ENCODE data around the gene KIAA0930.

DNA sequence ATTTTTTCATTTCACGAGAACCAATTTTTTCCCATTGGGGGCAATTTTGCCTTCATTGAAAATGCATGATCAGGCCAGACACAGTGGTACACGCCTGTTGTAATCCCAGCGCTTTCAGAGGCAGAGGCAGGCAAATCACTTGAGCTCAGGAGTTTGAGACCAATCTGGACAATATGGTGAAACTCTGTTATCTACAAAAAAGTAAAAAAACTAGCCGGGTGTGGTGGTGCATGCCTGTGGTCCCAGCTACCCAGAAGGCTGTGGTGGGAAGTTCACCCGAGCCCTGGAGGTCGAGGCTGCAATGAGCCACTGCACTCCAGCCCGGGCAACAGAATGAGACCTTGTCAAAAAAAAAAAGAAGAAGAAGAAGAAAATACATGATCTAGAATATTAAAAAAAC is 24.8 kb upstream of the KIAA0930 start:
- TF ChIP-seq RAD21 (IDR thresholded peaks at IDR 0.05; ENCODE audit: low read depth), result no peak
- TF ChIP-seq REST (IDR thresholded peaks at IDR 0.05; ENCODE audit: low read depth), result no peak
- TF ChIP-seq ZBTB7A (IDR thresholded peaks at IDR 0.05; ENCODE audit: low read depth), result no peak
- TF ChIP-seq TEAD4 (IDR thresholded peaks at IDR 0.05), result no peak
- no peak for TF ChIP-seq TAF1 (IDR thresholded peaks at IDR 0.05; ENCODE audit: low read depth)
- no peak for TF ChIP-seq YY1 (IDR thresholded peaks at IDR 0.05; ENCODE audit: low read depth)
- TF ChIP-seq TCF12 (IDR thresholded peaks at IDR 0.05; ENCODE audit: low read depth), result no peak
- TF ChIP-seq CREB1 (IDR thresholded peaks at IDR 0.05; ENCODE audit: low read depth), result no peak
- TF ChIP-seq EGR1 (IDR thresholded peaks at IDR 0.05), result no peak
- TF ChIP-seq MAX (IDR thresholded peaks at IDR 0.05), result no peak
- TF ChIP-seq EP300 (IDR thresholded peaks at IDR 0.05; ENCODE audit: borderline replicate concordance), result no peak
- no peak for TF ChIP-seq CEBPB (IDR thresholded peaks at IDR 0.05)
- no peak for TF ChIP-seq FOXM1 (IDR thresholded peaks at IDR 0.05; ENCODE audit: borderline replicate concordance, low read depth)
- TF ChIP-seq USF1 (IDR thresholded peaks at IDR 0.05), result no peak
